ENCODE results near the gene RNASE13.

DNA sequence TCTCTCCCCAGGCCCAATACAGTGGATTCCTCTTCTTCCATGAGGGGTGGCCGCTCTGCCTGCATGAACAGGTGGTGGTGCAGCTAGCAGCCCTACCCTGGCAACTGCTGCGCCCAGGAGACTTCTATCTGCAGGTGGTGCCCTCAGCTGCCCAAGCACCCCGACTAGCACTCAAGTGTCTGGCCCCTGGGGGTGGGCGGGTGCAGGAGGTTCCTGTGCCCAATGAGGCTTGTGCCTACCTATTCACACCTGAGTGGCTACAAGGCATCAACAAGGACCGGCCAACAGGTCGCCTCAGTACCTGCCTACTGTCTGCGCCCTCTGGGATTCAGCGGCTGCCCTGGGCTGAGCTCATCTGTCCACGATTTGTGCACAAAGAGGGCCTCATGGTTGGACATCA lies 39.3 kb upstream of the RNASE13 start:
- TF ChIP-seq GATA2 (IDR thresholded peaks at IDR 0.05; ENCODE audit: low read depth, low read length), result no peak
- TF ChIP-seq GATA3 (IDR thresholded peaks at IDR 0.05; ENCODE audit: low read depth, low read length), result no peak

All from SH-SY5Y (cell line).